ENCODE measurements around the gene SULT1B1.

DNA sequence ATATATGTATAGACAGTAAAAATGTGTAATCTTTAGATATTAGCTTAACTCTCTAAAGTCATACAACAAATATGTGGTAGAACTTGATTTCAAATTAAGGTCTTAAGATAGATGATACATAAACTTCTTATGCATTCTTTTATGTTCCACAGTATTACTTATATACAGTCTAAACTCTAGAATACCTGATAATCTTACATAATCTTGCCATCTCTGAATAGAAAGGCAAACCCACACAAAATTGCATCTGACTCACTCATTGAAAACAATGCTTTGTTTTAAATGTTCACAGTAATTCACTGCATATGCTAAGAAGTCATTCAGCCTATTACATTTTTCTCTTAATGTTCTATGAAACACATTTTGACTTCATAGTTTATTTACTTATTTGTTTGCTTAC, 10.1 kb downstream of the SULT1B1 start:
- TF ChIP-seq CTCF (IDR thresholded peaks at IDR 0.05) (no peak), POLR2A (IDR thresholded peaks at IDR 0.05) (no peak)

All from body of pancreas (tissue), 4 donors.